Measurements from ENCODE around the gene MS4A15. TPM values are rescaled to one million over a fixed set of nuclear protein-coding genes. Genes with fewer than 3 reads are reported as not detected.

MS4A15 gene
- total and polyA plus RNA-seq, 10 of the 15 experiments (the other 5 are each of a cell fraction or from before 2014, with no cell fraction given), result 0.05 to 0.84 (median 0.45) TPM

- Histone ChIP-seq H3K4me1 (ENCODE audit: control insufficient read depth, insufficient read depth, low read length) (peaks cover 51% of the 10 kb centered on the region), H3K36me3 (ENCODE audit: control insufficient read depth in 2 of 2, insufficient read depth in 2 of 2, low read length in 1 of 2) (no peaks in the 10 kb centered on the region), H4K20me1 (ENCODE audit: control insufficient read depth, insufficient read depth) (no peaks in the 10 kb centered on the region), H3K4me2 (ENCODE audit: control insufficient read depth, insufficient read depth) (peak overlapping the region; percentile 46), H3K27ac (ENCODE audit: control insufficient read depth, insufficient read depth) (peak overlapping the region; percentile 96), H3K79me2 (ENCODE audit: control insufficient read depth, insufficient read depth, low read length) (no peaks in the 10 kb centered on the region), H3K4me3 (no peak overlapping the region), H2AFZ (ENCODE audit: control insufficient read depth, low read depth, low read length) (peak overlapping the region; percentile 6; the same call in 1 of the 2 replicates), H3K9ac (ENCODE audit: control insufficient read depth, insufficient read depth, low read length) (no peak overlapping the region), H3K9me3 (replicated peaks; ENCODE audit: control insufficient read depth, insufficient read depth, low read length) (peaks cover 1% of the 10 kb centered on the region; the same call in 2 of the 3 replicates), H3K27me3 (replicated peaks in 1 of 2; ENCODE audit: control insufficient read depth in 2 of 2, insufficient read depth in 2 of 2, low read length in 1 of 2) (no peaks in the 10 kb centered on the region)
- ATAC-seq, result peak; percentile 10
- 2% methylated on average over 5 of the region's 5 CpGs for WGBS (ENCODE audit: insufficient coverage, insufficient replicate concordance, low lambda C conversion rate, missing lambda C conversion rate)
- ChIA-PET CTCF (interaction anchor here (0.6 to 7.3 kb wide), 24 partner anchors 9 to 570 kb away, joined by 3 to 184 read pairs (median 4); partner anchors contain the start of genes MS4A1, MS4A15 and MS4A8), SMC1A (ENCODE audit: uncharacterized antibody, unreplicated experiment) (interaction anchor here (0.6 to 7.8 kb wide), 13 partner anchors 9 to 399 kb away, joined by 3 to 143 read pairs (median 4); partner anchors contain the start of gene MS4A15), POLR2A (interaction anchor here (0.7 to 2.2 kb wide), 7 partner anchors 11 to 309 kb away, joined by 3 to 7 read pairs (median 4); partner anchors contain the start of genes MS4A1 and TMEM109), RAD21 (ENCODE audit: unreplicated experiment) (interaction anchor here (1.0 to 7.4 kb wide), 12 partner anchors 9 to 309 kb away, joined by 3 to 119 read pairs (median 8); partner anchors contain the start of genes MS4A1, MS4A15 and TMEM109)
- intact Hi-C loops (cut with micrococcal nuclease; ENCODE audit: unreplicated experiment) (loop anchor here (10.0 kb wide), 3 partner anchors 399 to 571 kb away; partner anchors contain the start of gene VPS37C), in situ Hi-C loops (cut with MboI) (loop anchor here (10.0 to 25.0 kb wide), 2 partner anchors 401 to 1578 kb away; no protein-coding TSS in a partner anchor)
- FAIRE-seq, result peak; percentile 77
- BruUV-seq (replicated peaks), result no TSS peak
- peak; percentile 41 for DNase-seq (ENCODE audit: low read depth, low spot score)
- TF ChIP-seq ZBTB33 (IDR thresholded peaks at IDR 0.05) (no peak), POU2F2 (IDR thresholded peaks at IDR 0.05; ENCODE audit: borderline replicate concordance, low read depth, low read length) (peak; percentile 80; the same call in 1 of the 3 replicates), BCL3 (IDR thresholded peaks at IDR 0.05; ENCODE audit: borderline replicate concordance, insufficient read depth, low read depth, low read length, poor library complexity, severe bottlenecking) (no peak), GATAD2B (conservative IDR thresholded peaks at IDR 0.05; ENCODE audit: low read depth) (0 out of 2 replicates have a peak, but pooled peaks have one; percentile 15), MTA3 (IDR thresholded peaks at IDR 0.05; ENCODE audit: borderline replicate concordance, low read length) (no peak; the same call in 1 of the 2 replicates), IKZF2 (IDR thresholded peaks at IDR 0.05) (peak in 1 of 2 experiments; percentile 29; a peak in 1 of 4 replicates), SUPT20H (IDR thresholded peaks at IDR 0.05; ENCODE audit: borderline replicate concordance, control insufficient read depth, low read depth, low read length) (no peak), IKZF1 (conservative IDR thresholded peaks at IDR 0.05) (peak; percentile 40; the same call in 1 of the 2 replicates), ZNF217 (IDR thresholded peaks at IDR 0.05) (no peak), JUND (IDR thresholded peaks at IDR 0.05; ENCODE audit: low read depth, low read length) (no peak), ATF3 (IDR thresholded peaks at IDR 0.05; ENCODE audit: borderline replicate concordance, extremely low read depth, low read depth, low read length) (no peak), SIN3A (IDR thresholded peaks at IDR 0.05; ENCODE audit: low read depth, low read length) (no peak), CBFB (IDR thresholded peaks at IDR 0.05; ENCODE audit: low read depth) (0 out of 2 replicates have a peak, but pooled peaks have one; percentile 0), ZNF592 (IDR thresholded peaks at IDR 0.05) (no peak), BACH1 (IDR thresholded peaks at IDR 0.05; ENCODE audit: borderline replicate concordance) (no peak)
Measured at GRCh38 chr11:60765355-60765754, 8.7 kb downstream of the MS4A15 start.

Data from GM12878 (cell line).